Parathyroid adenoma (tissue), 2 donors: ENCODE results near the gene ARAP3.

Experiments
- H2AFZ ChIP-seq: fragments of 300-600 bp; sonication (generic); one replicate; pipeline ENCODE4 v1.7.0; 2017; ENCODE audit warnings: antibody characterized with exemption, mild to moderate bottlenecking
- H3K27ac ChIP-seq: fragments of 300-600 bp; sonication (generic); one replicate; pipeline ENCODE4 v1.7.0; 2017
- H3K27me3 ChIP-seq: fragments of 300-600 bp; sonication (generic); one replicate; pipeline ENCODE4 v1.7.0; 2017; ENCODE audit warnings: low read length; ENCODE audit not compliant: control insufficient read depth, insufficient read depth
- H3K36me3 ChIP-seq: fragments of 300-600 bp; sonication (generic); one replicate; pipeline ENCODE4 v1.7.0; 2017; ENCODE audit warnings: low read length; ENCODE audit not compliant: control insufficient read depth, insufficient read depth
- H3K4me1 ChIP-seq: fragments of 300-600 bp; sonication (generic); one replicate; pipeline ENCODE4 v1.7.0; 2017; ENCODE audit warnings: control low read depth
- H3K4me2 ChIP-seq: fragments of 300-600 bp; sonication (generic); one replicate; pipeline ENCODE4 v1.7.0; 2017; ENCODE audit warnings: low read length
- H3K4me3 ChIP-seq: fragments of 300-600 bp; sonication (generic); one replicate; pipeline ENCODE4 v1.7.0; 2017; ENCODE audit warnings: low read depth, low read length
- H3K79me2 ChIP-seq: fragments of 300-600 bp; sonication (generic); one replicate; pipeline ENCODE4 v1.7.0; 2017; ENCODE audit warnings: control low read depth
- H3K9ac ChIP-seq: fragments of 300-600 bp; sonication (generic); one replicate; pipeline ENCODE4 v1.7.0; 2017; ENCODE audit warnings: mild to moderate bottlenecking
- H3K9me3 ChIP-seq: fragments of 300-600 bp; sonication (generic); one replicate; pipeline ENCODE4 v1.7.0; 2017; ENCODE audit warnings: low read length; ENCODE audit not compliant: control insufficient read depth
- TF ChIP-seq, protein P1 (sequence below): fragments of 300-600 bp; sonication (generic); IDR thresholded peaks from one replicate; pipeline ENCODE4 v1.7.0; 2017; ENCODE audit warnings: antibody characterized with exemption, mild to moderate bottlenecking
- donor health status: primary hyperparathyroidism.

ARAP3 gene

DNA sequence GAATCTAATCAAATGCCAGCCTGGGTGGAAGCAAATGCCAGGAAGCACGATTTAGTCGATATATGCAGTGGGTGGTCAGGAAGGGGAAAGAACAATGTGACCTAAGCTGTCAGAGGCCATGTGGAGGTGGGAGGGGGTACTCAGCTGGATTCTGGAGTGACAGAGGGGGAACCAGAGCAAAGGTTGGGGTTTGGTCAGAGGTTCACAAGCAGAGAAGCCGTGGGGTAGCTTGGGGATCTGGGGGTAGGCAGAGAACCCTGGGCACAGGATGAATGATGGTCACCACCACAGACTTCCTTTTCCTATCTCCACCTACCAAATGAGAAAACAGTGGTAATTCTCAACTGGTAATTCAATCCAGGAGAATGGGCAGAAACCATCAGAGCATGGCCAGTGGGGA is 24.1 kb upstream of the ARAP3 start:
- no peak overlapping the region for H3K4me2 ChIP-seq
- no peaks in the 10 kb centered on the region for H3K27me3 ChIP-seq

DNA sequence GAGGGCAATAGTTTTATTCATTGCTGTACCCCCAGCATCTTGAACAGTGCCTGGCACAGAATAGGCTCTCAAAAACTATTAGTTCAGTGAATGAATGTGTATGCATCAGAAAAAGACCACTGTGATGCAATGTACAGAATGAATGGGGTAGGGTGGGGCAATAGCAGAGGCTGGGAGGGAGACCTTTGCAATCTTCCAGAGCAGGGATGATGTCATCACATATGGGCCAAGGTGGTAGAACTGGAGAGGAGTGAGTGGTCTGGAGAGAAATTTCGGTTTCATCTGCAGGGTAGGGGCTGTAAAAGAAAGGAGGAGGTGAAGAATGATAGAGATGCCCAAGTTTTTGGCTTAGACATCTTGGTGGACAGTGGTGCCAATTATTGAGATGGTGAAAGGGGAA is 23.4 kb upstream of the ARAP3 start:
- no peak overlapping the region for H2AFZ ChIP-seq
- no peaks in the 10 kb centered on the region for H3K9me3 ChIP-seq
- peaks cover 17% of the 10 kb centered on the region for H3K4me1 ChIP-seq
- H3K4me3 ChIP-seq: no peak overlapping the region
- TF ChIP-seq, protein P1, sequence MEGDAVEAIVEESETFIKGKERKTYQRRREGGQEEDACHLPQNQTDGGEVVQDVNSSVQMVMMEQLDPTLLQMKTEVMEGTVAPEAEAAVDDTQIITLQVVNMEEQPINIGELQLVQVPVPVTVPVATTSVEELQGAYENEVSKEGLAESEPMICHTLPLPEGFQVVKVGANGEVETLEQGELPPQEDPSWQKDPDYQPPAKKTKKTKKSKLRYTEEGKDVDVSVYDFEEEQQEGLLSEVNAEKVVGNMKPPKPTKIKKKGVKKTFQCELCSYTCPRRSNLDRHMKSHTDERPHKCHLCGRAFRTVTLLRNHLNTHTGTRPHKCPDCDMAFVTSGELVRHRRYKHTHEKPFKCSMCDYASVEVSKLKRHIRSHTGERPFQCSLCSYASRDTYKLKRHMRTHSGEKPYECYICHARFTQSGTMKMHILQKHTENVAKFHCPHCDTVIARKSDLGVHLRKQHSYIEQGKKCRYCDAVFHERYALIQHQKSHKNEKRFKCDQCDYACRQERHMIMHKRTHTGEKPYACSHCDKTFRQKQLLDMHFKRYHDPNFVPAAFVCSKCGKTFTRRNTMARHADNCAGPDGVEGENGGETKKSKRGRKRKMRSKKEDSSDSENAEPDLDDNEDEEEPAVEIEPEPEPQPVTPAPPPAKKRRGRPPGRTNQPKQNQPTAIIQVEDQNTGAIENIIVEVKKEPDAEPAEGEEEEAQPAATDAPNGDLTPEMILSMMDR: no peak
- H3K79me2 ChIP-seq: no peaks in the 10 kb centered on the region
- H3K36me3 ChIP-seq: no peaks in the 10 kb centered on the region
- no peak overlapping the region for H3K9ac ChIP-seq
- H3K27me3 ChIP-seq: no peaks in the 10 kb centered on the region
- H3K27ac ChIP-seq: no peak overlapping the region
- H3K4me2 ChIP-seq: no peak overlapping the region

More for the DNA sequence above, 24.1 kb upstream of the ARAP3 start:
- H3K79me2 ChIP-seq: no peaks in the 10 kb centered on the region
- H2AFZ ChIP-seq: no peak overlapping the region
- no peaks in the 10 kb centered on the region for H3K9me3 ChIP-seq
- peaks cover 17% of the 10 kb centered on the region for H3K4me1 ChIP-seq
- TF ChIP-seq, protein P1: no peak
- no peak overlapping the region for H3K4me3 ChIP-seq
- no peak overlapping the region for H3K9ac ChIP-seq
- H3K36me3 ChIP-seq: no peaks in the 10 kb centered on the region
- no peak overlapping the region for H3K27ac ChIP-seq

DNA sequence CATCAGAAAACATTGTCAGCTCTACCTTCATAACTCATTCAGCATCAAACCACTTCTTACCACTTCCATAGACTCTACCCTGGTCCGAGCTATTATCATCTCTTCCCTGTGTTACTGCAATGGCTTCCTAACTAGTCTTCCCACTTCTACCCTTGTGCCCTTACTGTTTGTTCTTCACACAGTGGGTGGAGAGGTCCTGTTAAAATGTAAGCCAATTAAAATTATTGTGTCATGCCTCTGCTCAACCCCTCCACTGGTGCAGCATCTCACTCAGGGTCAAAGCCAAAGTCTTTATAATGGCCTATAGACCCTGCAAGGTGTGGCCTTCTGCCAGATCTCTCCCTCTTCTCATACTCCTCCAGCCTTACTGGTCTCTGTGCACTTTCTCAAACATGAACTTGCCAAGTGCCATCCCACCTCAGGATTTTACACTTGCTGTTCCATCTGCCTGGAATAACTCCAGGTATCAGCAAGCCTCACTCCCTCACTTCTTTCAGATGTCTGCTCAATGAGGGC is 22.8 kb upstream of the ARAP3 start:
- H3K36me3 ChIP-seq: no peaks in the 10 kb centered on the region
- TF ChIP-seq, protein P1: no peak

DNA sequence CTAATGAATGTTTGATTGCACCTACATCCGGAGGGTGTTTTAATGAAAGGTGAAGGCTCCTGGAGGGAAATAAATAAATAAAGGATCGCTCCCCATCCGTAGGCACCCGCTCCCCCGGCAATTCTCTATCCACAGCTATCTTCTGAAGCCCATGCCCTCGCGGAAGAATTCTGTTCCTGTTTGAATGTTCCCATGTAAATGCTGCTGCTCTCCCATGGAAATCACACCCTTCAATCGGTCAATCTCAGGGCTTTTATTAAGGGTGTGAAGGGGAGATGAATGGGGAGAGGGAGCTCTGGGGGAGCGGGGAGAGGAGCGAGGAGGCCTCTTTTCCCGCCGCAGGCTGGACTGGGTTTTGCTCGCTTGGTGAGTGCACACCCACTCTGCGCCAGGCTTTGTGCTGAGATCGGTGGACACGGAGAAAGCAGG is 21.1 kb upstream of the ARAP3 start:
- Histone ChIP-seq H3K4me1 (peaks cover 12% of the 10 kb centered on the region), H3K36me3 (no peaks in the 10 kb centered on the region), H3K4me3 (peak overlapping the region; percentile 43), H3K79me2 (no peaks in the 10 kb centered on the region), H2AFZ (peak overlapping the region; percentile 100), H3K4me2 (peak overlapping the region; percentile 88), H3K27ac (no peak overlapping the region), H3K9me3 (no peaks in the 10 kb centered on the region), H3K9ac (no peak overlapping the region), H3K27me3 (no peaks in the 10 kb centered on the region)
- TF ChIP-seq, protein P1: no peak

More for the DNA sequence above, 22.8 kb upstream of the ARAP3 start:
- Histone ChIP-seq H3K9ac (no peak overlapping the region), H3K9me3 (no peaks in the 10 kb centered on the region), H3K4me3 (no peak overlapping the region), H3K79me2 (no peaks in the 10 kb centered on the region), H3K4me1 (peaks cover 15% of the 10 kb centered on the region), H3K27ac (no peak overlapping the region), H3K4me2 (no peak overlapping the region), H3K27me3 (no peaks in the 10 kb centered on the region), H2AFZ (no peak overlapping the region)

DNA sequence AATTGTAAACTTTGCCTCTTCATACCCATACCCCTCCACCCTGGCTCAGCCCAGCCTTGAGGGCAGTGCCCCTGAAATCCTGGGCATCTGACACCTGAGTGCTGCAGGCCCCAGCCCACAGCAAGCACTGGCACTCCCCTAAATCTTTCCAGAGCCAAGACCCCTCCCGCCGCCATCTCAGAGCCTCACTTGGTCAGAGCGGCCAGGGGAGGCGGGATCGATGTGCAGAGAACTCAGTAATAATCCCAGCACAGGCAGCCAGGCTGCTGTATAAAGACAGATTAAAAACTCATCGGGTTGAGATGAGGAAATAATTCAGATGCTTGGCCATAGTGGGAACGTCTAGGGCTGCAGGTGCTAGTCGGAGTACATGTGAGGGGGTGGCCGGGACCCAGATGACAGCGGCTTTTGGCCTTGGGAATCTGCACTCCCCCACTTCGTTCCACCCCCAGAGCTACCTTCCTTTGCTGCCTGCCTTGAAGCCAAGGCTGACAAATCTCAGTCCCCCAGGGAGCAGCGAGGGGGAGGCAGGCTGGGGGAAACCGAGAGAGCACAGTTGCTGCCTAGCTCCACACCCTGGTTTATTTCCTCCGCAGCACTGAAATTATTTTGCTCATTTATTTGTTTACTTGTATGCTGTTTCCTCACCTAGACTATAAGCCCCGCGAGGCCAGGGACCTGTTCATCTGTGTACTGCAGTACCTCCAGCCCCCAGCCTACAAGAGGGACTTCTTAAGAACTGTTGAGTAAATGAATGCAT is 19.5 kb upstream of the ARAP3 start:
- H2AFZ ChIP-seq: peak overlapping the region; percentile 100
- no peak overlapping the region for H3K9ac ChIP-seq
- H3K9me3 ChIP-seq: no peaks in the 10 kb centered on the region
- H3K4me3 ChIP-seq: no peak overlapping the region
- H3K27me3 ChIP-seq: no peaks in the 10 kb centered on the region
- H3K27ac ChIP-seq: no peak overlapping the region
- H3K4me1 ChIP-seq: peaks cover 12% of the 10 kb centered on the region
- no peak overlapping the region for H3K4me2 ChIP-seq
- H3K79me2 ChIP-seq: no peaks in the 10 kb centered on the region
- no peaks in the 10 kb centered on the region for H3K36me3 ChIP-seq
- TF ChIP-seq, protein P1: no peak
